ENCODE measurements around the gene ZDHHC20.

Gene ZDHHC20

DNA sequence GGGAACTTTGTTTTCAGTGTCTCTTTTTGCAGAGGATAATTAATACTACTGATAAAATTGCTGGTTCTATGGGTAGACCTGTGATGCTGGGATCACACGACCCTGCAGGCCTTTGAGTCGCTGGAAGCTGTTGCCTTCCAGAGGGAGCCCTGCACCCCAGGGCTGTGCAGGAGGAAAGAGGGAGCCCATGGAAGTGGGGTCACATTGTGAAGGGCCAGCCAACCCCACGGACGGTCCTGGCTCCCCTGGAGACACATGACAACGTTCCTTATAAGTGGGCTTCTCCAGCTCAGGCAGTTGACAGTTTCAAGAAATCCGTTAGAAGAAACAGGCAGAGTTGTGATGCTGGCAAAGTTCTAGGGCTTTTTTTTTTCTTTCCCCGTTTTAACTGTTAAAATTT is 98.0 kb downstream of the ZDHHC20 start:
- no peak for DNase-seq (ENCODE audit: low read depth)

DNA sequence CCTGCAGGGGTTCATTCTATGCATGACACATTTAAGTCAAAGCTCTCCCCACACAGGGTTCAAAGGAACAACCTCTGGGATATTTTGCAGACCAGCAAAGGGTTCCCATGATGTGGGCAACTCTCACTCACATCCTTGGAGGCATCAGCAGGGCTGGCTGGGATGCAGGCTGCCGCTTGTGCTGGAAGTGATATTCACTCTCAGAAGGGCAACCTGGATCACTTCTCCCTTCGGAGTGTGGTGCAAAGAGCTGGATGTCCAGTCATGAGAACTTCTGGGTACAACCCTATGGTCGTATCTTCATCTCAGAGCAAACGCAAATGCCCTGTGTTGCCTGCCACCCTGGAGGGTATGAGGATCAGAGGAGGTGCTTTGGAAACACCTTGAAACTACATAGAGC is 98.6 kb downstream of the ZDHHC20 start:
- no peak for DNase-seq (ENCODE audit: low read depth)

DNA sequence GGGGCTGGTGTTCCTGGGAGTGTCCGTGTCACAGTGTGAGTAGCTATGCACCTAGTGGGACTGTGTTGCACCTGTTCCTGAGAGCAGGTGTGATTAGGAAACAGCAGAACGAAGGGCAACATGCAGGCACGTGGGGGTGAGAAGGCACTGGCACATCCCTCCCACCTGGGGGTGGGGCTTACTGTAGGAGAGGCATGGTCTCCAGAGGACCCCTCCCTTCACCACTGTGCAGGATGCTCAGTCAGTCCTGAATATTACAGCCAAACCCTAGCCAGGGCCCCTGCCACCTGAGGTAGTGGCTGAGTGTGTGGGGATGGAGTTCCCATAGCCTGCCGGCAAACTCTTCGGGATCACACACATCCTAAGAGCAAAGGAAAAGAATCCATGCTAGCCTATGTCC is 99.2 kb downstream of the ZDHHC20 start:
- DNase-seq (ENCODE audit: low read depth): no peak

DNA sequence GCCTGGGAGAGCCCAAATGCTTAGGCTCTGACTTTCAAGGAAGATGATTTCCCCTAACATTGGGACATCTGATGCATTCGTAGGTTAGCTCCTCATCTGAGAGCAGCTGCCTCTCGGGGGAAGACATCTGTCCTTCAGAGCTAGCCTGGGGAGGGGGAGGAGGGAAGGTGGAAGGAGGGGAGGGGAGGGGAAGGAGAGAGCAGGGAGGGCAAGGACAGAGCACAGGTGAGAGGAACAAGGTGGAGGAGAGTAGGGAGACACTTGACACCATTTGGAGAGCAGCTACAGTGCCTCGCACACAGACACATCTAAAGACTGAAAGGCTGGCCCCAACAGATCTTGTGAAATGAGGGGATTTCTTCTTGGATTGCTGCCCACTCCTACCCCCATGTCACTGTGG is 103.8 kb downstream of the ZDHHC20 start:
- DNase-seq (ENCODE audit: low read depth): no peak

DNA sequence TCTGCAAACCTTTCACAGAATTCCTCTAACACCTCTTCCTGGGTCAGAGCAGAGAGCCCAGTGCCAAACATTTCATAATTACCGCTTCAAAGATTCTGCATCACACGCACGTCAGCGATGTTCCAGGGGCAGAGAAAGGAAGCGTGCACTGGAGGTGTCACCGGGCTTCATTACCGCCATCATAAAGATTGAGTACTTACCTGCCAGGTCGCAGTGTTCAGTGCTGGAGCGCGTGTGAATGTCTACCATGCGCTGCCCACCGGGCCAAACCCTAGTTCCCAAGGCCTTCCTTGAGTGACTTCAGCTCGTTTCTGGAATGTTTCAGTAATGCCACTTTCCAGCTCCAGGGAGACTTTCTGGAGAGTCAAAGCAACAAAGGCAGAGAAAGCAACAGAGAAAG is 104.4 kb downstream of the ZDHHC20 start:
- no peak for DNase-seq (ENCODE audit: low read depth)

DNA sequence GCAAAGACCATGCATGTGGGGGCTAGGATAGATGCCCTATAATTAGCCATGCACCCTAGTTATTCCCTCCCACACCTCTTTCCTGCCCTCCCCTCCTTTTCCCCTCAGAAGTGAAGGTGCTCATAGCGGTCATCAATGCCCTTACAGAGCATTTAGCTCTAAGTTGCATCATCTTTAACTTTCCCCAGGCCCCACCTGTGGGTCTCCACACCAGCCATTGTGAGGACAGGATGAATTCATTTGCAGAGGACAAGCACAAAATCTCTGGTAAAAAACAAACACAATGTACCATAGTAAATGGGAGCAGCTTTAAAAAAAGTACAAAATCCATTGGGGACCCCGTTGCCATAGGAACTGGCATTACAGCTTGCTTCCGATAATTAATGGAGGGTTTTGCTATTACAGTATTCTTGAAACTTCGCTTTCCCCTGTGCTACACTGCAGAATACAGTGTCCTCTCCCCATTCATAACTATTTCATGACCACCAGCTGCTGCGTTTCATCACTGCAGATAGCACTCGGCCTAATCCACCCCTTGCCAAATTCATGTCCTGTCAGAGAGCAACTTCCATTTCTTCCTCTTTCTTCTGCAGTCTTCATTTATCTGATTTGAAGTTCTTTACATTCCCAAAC is 110.5 kb downstream of the ZDHHC20 start:
- DNase-seq (ENCODE audit: low read depth): no peak

DNA sequence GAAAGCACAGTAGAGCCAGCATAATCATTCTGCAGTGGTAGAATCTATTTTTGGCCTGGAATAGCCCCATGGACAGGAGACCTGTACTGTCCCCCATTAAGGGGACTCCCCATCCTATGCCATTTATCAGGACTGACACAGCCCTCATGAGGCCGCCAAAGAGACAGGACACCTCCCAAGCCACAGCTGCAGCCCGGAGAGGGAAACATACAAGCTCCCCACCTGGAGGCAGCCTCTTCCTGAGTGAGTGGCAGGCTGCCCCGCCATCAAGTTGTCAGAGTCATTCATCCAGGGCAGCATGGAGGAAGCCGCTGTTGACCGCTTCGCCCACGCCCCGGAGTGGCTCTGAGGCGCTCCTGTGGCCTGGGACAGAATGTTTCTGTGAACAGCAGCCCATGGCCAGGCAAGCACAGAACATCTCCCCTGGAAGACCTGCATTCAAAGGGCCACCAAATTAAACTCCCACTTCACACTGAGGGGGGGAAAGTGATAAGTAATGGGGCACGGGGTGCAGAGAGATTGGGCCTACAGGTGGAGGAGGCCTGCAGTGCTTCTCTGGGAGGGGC is 111.3 kb downstream of the ZDHHC20 start:
- DNase-seq (ENCODE audit: low read depth): no peak

DNA sequence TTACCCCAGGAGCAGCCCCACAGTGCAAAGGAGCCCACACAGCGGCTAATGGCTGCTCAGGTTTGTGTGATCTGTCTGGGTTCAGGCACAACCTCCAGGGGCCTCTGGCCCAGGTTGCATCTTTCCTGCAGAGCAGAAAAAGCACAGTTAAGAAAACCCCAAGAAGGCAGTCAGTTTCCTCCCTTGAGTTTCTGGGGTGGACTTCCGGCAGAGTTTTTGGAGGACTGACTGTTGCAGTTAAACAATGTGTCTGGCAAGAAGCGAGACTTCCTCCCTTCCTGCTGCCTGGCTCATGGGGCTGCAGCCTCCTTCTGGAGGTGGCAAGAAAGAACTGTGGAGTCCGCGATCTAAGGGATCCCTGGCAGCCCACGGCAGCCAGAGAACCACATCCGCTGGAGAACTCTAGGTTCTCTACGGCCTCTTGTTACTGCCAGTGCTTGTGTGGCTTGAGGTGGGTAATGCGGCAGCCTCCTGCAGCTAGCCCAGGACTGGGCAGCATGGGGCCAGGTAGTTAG is 114.4 kb downstream of the ZDHHC20 start:
- DNase-seq (ENCODE audit: low read depth): no peak

DNA sequence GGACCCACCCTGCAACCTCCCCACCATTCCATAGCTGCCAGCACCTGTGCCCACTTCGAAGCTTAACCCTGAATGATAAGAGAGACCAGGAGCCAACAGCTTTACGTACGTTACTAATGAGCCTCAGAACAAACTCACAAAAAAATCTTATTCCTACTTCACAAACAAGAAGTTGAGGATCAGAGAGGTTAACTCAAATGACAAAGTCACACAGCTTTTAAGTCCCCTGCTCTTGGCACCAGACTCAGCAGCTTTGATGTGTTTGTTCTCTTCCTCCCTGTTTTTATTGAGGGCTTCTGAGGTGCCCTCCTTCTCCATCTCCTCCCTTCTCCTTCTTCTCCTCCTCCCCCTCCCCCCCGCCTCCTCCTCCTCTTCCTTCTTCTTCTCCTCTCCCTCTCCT is 115.4 kb downstream of the ZDHHC20 start:
- DNase-seq (ENCODE audit: low read depth): no peak

DNA sequence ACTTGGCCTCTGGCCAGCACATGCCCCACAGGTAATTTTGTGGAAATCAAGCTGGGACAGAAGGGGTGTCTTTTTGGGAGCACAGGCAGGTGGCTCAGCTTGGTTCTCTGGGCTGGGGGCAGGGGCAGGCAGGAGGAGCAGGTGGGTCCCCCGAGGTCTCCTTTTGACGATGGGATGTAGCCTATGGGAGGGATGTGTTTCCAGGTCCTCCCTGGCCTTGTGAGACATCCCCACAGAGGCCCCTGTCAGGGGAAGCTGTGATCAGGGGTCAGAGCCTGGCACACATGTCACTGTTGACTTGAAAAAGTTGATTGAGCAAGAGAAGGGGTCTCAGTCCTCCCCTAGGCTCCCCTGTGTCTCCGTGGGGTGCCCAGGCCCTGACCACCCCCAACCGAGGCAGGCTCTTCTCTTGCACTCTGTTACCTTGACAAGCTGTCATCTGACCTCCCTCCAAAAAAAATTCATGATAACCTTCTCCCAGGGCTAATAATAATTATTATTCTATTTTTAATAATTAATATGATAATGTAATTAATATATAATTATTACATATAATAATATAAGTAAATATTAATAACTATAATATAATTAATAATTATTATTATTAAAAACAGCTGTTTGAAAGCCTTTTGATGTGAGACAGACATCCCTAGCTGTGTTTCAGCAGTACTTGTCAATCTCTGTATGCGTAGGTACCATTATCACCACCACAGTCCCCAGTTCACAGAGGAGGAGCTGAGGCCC is 116.2 kb downstream of the ZDHHC20 start:
- no peak for DNase-seq (ENCODE audit: low read depth)

DNA sequence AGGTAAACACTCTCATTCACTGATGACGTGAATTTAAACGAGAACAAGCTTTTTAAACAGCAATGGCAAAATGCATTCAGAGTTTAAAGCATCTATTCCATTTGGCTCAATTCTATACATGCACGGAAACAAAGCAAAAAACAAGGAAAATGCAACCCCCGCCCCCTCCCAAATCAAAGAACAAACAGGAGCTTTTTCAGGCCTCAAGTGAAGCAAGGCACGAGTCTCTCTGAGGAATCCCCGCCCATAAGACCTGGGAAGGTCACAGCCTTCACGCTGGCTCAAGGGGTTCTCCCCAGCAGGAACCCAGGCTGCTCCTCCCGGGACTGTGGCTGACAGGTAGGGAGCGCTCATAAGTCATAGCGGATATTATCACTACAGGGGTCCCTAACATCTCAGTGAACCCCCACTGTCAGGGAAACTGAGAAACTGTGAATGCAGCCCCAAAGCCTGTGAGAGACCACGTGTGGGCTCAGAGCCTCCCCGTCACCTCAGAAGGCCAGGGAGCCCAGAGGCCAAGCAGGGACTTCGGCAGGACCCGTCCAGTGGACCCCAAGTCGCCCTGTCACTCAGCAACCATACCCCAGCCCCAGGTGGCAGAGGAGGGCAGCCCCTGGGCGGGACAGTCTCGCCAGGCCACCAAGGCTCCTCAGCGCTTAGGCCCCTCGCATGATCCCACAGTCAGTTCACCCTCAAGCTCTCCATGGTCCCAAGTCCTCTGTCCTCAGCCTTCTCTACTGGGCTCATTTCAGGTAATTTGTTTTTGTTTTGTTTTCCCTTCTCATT is 117.3 kb downstream of the ZDHHC20 start:
- no peak for DNase-seq (ENCODE audit: low read depth)

DNA sequence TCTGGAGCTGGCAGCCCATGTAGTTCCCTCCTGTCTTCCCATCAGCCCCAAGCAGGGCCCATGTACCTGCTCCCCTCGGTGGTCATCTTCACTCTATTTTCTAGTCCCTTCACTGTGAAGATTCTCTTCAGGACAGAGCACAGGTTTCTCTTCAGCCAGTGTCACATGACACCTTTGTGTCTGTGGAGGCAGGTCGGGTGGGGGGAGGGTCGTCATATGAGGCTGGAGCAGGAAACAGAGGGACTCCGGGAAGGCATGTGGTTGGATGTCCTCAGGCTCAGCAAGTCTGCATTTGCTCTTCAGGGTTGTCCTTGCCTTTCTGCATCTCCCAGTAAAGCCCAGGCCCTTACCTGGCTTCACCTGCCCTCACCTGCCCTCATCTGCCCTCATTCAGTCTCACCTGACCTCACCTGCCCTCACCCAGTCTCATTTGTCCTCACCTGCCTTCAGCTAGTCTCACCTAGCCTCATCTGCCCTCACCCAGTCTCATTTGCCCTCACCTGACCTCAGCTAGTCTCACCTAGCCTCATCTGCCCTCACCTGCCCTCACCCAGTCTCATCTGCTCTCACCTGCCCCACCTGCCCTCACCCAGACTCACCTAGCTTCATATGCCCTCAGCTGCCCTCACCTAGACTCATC is 120.3 kb downstream of the ZDHHC20 start:
- no peak for DNase-seq (ENCODE audit: low read depth)

DNA sequence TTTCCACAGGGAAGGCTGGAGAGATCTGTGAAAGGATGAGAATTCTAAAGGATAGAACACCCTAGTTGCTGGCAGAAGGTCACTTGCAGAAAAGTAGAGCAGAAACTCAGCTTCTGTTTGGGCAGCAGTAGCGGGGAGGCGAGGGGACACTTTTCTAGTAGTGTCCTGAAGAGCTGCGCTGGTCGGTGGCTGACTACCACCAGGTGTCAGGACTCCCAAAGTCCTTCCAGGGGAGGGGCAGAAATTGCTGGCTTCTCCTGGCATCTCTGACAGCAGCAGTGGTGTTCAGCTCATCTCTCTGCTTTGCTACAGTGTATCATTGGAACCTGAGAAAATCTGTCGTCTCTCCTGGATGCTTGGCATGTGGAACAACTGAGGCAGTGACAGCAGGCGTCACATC is 120.9 kb downstream of the ZDHHC20 start:
- no peak for DNase-seq (ENCODE audit: low read depth)

DNA sequence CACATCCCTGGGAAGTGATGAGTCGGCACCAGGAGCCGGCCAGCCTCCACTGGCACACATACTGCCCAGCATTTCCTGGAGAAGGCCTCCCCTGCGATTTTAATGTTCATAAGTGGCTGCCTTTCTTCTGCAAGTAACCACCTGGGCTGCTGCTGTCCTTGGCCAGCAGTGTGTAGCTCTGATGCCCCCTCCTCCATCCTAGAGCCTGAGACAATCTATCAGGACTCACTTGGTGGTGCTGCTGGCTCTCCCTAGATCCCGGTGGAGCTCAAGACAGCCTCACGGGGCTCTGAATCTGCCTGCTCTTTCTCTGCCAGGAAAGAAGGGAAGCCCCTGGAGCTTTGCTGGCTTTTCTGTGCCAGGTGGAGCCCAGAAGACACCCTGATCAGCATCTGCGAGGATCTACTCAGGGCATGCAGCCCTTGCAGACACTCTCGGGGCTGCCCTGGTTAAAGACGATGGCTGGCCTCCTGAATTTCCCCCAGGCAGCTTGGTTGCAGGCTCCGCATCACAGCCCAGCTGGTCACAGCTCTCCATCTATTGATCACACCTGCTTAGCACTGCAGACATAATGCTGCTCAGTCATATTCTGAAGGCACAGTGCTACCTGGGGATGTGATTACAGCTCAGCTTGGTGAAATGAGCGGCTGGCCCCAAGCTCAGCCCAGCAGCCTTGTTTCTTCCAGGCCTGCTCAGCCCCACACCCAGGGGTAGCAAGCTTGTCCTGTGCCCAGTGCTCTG is 122.3 kb downstream of the ZDHHC20 start:
- no peak for DNase-seq (ENCODE audit: low read depth)

DNA sequence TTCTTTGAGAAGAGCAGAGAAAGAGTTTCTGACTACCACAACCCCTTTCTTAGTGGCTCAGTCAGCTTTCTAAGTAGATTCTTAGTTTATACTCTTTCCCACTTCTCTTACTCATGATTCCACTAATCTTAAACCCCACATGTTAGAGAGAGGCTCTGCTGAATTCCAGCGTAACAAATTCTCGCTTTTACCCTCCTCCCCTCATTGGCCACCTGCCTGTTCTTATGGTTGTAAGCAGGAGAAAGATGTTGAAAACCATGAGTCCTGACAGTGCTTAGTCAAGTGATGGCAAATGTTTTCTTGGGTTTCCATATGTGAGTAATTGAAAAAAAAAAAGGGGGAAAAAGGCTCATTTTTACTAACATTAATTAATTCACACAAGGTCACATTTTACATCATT is 125.9 kb downstream of the ZDHHC20 start:
- no peak for DNase-seq (ENCODE audit: low read depth)

DNA sequence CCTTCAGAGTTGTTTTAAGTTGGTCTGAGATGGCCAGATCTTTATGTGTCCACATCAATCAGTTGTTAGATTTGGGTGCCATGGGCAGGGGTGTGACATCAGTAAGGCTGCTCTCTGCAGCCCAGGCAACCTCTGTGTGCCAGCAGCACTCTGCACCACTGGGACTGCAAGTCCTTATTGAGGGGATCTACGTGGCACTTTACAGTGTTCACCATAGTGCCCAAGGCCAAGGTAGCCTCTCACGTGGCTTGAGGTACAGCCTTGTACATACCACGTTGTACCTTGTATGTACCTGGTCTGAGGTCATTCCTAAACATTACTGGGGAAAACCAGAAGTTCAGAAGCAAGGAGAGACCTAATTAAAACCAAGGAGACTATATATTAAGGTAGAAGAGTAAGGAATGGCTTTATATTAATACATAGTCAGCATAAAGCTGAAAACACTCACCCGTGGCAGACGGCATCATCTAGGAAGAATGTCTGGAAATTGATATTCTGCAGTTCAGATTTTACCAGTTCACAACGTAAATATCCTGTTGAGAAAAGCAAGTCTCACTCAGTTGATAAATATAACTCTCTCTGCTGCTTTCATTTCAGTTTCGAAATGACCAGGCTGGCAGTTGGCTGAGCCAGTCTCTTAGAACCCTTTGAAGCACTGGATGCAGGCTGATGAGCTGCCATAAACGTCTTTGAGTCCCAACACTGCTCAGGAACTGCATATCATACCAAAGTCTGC is 128.8 kb downstream of the ZDHHC20 start:
- DNase-seq (ENCODE audit: low read depth): no peak

DNA sequence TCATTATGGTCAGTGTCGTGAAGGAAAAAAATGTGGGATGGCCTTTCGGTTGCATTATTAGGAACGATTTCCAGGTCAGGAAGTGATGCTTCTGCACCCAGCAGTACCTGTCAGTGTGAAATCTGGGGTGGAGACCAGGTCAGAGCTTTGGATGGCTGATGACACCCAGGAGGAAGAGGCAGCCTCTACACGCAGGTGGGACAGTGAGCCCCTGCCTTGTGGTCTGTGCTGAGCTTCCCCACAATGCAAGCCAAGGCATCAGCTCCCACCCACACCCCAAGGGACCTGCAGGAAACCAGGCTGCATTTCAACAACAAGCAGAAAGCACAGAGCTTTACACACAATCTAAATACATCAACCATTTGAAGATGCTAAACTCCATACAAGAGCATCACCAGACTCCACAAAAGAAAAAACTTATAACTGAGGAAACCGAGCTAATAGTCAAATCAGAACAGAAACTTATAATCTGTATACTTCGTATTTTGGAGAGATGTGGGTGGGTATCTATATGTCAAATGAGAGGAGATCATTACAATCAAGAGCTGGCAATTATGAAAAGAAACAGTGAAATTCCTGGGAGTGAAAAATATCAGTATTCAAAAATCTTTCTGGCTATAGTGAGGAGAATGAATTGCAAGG is 130.1 kb downstream of the ZDHHC20 start:
- DNase-seq (ENCODE audit: low read depth): no peak

DNA sequence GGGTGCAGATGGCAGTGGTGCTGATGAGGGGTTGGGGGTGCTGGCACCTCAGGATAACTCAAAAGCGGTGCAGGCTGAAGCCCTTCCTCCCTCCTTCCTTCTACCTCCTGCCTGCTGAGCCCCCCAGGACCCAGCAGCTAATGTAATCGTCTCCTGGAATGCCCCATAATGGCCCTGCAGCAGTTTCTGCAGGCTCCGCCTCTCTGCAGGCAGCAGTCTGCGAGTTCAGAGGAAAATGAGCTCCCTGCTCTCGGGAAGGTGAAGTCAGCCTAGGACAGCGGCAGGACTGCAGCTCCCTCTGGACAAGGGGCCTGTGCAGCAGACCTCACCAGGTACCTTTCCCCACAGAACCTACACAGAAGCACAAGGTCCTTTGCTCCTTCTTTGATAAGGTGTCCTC is 130.9 kb downstream of the ZDHHC20 start:
- DNase-seq (ENCODE audit: low read depth): no peak

DNA sequence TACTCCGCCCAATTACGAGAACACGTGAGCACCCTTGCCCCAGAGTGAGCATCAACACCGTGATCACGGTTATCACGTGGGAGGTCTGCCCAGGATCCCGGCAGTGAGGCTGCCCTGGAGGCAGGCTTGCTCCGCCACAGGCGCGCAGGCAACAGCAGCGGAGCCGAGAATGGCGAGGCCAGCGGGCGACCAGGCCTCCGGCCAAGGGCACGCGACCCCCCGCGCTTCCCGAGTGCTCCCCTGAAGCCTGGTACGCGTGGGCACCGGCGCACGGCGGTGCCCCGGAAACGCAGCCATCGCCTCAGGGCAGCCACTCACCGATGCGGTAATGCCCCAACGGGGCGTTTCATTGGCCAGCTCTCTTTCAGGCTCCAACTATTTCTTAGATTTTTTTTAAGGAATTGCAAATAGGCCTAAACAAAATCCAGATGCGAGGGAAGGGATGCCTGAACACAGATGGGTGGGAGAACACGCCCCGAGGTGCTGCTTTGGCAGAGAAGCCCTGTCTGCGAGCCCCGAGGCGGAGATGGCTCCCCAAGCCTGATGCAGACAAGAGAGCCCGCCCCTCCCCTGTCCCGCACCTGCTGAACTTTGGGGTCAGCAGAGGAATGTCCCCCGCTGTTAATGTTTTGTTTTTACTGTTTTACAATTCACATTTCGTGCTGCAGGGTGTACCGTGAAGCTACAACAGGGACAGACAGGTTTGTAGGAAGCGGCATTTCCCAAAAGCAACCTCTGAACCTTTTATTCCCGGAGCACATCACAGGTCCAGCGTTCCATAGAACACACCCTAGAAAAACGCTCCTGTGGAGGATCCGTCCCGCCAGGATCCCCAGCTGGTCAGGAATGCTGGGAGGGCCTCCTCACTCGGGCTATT is 132.7 kb downstream of the ZDHHC20 start:
- no peak for DNase-seq (ENCODE audit: low read depth)
